ENCODE results near the gene PRKAA1.

Gene PRKAA1

DNA sequence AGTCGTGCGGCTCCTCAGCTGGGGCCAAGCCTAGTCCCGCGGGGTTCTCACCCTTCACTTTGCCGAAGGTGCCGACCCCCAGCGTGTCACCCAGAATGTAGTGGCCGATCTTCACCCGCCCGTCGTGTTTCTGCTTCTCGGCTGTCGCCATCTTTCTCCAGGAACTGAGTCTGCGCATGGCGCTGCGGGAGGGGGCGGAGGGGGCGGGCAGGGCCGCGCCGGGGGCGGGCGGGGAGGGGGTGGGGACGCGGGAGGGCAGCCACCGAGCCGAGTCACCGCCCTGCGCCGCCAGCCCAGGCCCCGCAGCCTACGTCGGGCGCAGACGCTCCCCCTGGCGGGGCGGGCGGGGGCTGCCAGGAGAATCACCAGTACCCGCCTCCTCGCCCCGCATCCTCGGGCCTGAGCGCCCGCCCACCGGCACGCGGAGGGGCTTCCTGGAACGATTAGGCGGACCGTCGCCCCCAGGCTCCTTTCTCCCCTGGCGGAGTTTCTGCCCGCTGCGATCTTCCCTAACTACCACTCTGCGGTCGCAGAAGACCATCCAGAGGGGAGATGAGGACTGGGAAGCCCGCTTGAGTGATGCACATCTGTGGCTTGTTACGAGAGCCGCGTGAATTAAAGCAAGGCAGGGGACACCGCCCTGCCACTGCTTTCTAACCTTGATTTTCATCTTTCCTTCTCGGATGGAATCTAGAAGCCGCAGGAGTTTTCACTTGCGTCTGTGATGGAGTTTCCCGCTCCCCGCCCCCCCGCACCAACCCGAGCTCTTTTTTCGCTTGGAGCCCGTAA lies at the start of gene PRKAA1:
Gene PRKAA1, minus strand, starts transcription at position 363 of the 789 bp plus-strand sequence. Its CDS starts 185 bp downstream, at position 178.
- DNase-seq = peak; percentile 95

GRCh38 chr5:40847525-40847924 lies 49.4 kb upstream of the PRKAA1 start:
- DNase-seq = no peak

DNA sequence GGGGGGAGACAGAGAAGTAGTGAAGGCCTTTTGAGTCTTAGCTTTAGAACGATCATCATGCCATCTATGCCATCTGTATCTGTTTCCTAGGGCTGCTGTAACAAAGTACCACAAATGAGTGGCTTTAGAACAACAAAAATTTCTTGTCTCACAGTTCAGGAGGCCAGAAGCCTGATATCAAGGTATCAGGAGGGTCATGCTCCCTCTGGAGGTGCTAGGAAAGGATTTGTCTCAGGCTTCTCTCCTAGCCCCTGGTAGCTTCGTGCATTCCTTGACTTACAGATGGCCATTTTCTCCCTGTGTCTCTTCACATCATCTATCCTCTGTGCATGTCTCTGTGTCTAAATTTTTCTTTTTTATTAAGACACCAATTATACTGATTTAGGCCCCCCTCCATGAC lies 48.2 kb upstream of the PRKAA1 start:
- no peak for DNase-seq

- DNase-seq = no peak
Observed at GRCh38 chr5:40844565-40844964, 46.4 kb upstream of the PRKAA1 start.

GRCh38 chr5:40842351-40842750 lies 44.2 kb upstream of the PRKAA1 start:
- no peak for DNase-seq

GRCh38 chr5:40841068-40841805 lies 43.1 kb upstream of the PRKAA1 start, which contains the start of gene CARD6:
TSS of gene CARD6 (plus strand) at chr5:40841367. CDS start at chr5:40841383, 16 bp downstream.
- DNase-seq = no peak

GRCh38 chr5:40838086-40838485 lies 39.9 kb upstream of the PRKAA1 start:
- no peak for DNase-seq

DNA sequence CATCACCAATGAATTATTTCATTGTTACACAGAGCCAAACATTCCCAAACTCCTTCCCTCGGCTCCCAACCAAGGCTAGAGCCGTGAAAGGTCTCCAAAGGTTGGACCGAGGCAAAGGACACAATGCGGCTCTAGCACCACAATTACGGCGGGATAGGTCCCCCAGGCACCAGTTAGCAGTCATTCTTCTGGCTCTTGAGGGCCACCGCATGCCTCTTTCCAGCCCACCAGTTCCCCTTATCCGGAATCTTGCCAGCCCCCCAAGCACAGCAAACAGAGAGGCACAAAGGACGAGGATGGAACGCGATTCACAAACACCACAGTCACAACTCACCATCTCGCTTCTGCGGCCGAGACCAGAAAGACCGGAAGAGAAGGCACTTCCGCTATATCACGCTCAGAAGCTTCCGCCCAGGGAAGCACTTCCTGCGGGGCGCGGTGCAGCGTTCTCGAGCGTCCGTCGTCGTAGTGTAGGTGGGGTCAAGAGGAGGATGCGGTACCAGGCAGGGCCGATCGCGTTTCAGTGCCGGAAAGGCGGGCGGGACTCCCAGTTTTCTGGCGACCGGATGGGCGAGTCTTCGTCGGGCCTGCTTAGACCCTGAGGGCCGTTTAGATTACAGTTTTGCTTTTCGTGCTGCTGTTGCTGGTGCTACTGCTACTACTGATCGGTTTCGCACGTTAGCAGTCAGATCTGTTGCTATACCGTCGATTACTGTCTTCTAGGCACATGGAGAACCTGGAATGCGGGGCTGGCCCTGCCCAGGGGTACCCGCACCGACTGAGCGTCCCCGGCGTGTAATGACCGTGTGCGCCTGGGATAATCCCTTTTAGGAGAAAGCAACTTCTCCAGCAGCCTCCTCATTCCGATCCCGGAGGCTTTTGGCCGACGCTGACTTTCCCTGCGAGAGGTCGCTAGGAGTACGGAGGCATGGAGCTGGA lies 36.9 kb upstream of the PRKAA1 start, which contains the start of gene RPL37:
Gene RPL37, minus strand, starts transcription at position 374 of the 939 bp plus-strand sequence. Its CDS starts 37 bp downstream, at position 337.
- DNase-seq = peak; percentile 98

- DNase-seq = peak; percentile 24
Observed at GRCh38 chr5:40834391-40834848, 36.2 kb upstream of the PRKAA1 start.

DNA sequence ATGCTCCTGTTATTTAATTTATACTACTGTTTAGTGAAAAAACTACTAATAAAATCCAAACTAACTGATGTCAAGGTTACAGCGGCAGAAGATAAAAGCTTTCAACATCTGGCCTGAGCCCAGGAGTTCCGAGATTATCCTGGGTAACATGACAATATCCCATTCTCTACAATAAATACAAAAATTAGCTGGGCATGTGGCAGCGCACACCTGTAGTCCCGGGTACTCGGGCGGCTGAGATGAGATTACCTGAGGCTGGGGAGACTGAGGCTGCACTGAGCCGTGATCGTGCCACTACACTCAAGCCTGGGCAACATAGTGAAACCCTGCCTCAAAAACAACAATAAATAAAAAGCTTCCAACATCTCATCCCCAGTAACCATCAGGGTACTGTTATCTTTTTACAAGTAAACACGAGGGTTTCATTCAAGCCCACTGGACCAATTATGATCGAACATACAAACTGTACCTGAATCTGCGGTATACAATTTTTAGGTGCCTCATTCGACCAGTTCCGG lies 35.6 kb upstream of the PRKAA1 start:
- no peak for DNase-seq

DNA sequence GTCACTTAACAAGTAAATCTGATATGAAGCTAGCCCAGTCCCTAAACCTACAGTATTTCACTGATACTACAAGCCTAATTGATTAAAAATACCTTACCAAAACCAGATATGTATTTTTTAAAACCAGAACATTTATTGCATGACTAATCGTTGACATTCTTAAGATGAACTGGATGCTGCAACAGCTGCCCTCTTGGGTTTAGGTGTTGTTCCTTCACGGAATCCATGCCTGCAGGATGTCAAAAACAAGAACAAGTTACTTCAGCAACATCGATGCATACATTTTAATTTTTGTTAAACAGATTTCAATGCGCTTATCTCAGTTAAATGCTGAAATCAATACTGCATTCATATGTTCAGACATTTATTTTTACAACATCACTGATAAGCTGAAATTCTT lies 34.2 kb upstream of the PRKAA1 start:
- no peak for DNase-seq

GRCh38 chr5:40831346-40832210 lies 33.4 kb upstream of the PRKAA1 start:
- no peak for DNase-seq

DNA sequence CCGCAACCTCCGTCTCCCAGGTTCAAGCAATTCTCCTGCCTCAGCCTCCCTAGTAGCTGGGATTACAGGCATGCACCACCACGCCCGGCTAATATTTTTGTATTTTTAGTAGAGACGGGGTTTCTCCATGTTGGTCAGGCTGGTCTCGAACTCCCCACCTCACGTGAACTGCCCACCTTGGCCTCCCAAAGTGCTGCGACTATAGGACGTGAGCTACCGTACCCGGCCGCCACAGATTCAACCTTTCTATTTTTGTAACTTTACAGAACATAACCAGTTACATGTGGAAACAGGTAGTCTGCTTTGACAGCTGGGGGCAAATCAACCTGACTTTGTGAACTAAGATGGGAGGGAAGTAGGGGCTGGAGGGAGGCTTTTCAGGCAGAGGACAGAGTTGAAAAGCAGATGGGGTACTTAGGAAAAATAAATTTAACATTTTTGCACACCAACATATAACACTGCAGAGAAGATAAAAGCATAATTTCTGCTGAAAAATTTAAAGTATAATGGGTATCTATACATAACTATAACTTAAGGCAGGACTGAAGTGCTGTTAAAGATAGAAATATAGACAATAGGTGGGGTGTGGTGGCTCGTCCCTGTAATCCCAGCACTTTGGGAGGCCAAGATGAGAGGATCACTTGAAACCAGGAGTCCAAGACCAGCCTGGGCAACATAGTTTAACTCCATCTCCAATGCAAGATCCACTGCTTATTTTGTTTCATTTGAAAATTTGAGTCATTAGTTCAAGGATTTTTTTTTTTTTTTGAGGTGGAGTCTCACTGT lies 31.8 kb upstream of the PRKAA1 start:
- no peak for DNase-seq

DNA sequence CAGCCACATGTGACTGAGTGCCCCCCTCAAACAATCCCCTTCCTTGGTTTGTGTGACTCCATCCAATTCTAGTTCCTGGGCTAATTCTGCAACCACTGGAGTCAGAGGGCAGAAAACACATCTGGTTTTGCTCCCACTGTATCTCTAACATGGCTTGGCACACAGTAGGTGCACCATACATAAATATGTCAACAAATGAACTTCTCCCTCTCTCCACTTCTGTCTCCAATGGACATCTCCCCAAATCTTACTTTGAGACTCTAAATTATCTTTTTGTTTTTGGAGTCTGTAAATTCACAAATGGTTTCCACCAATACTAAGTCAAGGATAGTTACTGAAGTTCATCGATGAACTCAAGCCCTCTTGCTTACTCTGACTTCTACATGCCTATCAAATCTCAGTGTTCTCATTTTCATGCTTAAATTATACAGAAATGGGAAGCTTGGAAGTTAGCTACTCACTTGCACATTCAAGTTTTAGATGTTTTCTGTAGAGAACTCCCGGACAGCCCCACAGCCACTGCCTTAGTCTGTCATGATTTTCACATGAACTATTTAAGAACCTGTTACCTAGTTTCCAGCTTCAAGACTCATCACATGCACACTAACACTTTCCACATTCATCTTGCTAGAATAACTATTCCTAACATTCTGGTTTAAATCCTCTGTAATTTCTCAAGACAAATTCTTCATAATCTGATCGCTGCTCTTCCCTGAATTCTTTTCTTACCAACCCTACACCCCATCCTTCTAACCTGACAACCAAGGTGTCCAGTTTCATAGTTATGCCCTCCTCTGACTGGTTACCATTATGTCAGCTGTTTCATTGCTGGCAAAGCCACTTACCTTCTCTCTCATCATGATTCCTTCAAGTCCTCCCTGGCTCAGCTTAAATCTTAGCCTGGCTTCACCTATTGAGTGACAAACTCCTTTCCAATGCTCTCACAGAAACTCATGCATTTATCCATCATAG lies 30.8 kb upstream of the PRKAA1 start:
- DNase-seq = no peak

- DNase-seq = no peak
Observed at GRCh38 chr5:40828021-40828631, 30.0 kb upstream of the PRKAA1 start.

DNA sequence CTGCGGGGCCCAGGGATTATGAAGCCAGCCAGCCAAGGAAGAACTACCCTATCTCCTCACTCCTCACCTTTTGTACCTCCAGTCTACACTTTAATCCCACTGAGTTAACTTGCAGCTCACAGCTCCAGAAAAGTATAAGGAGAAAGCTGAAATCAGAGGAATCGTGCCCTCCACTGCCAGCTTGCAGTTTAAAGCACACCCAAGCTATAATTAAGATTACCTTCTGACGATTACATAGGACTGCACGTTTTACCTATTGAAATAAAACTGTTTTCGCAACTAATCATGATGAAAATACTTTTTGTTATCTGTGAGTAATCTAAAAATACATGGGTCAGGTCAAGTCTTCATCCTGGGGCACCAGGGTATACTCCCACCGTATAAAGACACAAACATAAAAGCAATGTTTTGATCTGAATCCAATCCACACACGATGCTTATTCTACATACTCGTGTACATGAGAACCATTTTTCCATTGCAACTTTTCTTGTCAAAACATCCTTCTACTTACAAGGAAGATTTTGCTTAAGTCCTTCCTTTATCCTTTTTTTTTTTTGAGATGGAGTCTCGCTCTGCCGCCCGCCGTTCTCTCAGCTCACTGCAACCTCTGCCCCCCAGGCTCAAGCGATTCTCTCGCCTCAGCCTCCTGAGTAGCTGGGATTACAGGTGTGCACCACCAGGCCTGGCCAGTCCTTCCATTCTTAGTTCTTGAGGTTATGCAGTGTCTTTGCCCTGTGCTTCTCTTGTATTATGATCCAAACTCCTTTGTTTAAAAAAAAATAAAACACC lies 29.2 kb upstream of the PRKAA1 start:
- no peak for DNase-seq

DNA sequence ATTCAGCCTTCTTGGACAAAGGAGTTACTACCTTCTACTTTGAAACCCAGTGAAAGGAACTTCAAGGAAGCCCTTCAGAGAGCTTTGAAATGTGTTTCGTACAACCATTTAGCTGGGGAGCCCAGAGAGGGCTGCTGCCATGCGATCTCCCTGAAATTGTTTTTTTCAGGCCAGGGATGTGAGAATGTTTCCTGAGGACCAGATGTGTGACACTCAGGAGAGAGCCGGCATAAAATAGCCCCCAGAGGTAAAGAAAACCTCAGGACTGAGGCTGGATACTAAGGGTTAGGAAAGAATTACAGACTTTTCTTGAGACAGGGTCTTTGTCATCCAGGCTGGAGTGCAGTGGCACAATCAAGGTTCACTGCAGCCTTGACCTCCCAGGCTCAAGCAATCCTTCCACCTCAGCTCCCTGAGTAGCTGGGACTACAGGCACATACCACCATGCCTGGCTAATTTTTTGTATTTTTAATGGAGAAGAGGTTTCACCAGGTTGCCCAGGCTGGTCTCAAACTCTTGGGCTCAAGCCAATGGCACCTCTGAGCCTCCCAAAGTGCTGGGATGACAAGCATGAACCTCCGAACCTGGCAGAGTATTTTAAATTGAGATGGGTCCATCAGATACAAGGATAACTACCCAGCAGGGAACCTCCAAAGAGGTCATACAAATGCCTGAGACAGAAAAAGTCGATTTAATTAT lies 28.5 kb upstream of the PRKAA1 start:
- DNase-seq = no peak

Data from right hindlimb (tissue), 1 donor.